Measurements from ENCODE around the gene ERC2.

ERC2 gene

GRCh38 chr3:55963601-55964000 lies 504.7 kb downstream of the ERC2 start:
- DNase-seq, result no peak

GRCh38 chr3:55959471-55960080 lies 508.7 kb downstream of the ERC2 start:
- no peak for DNase-seq

DNA sequence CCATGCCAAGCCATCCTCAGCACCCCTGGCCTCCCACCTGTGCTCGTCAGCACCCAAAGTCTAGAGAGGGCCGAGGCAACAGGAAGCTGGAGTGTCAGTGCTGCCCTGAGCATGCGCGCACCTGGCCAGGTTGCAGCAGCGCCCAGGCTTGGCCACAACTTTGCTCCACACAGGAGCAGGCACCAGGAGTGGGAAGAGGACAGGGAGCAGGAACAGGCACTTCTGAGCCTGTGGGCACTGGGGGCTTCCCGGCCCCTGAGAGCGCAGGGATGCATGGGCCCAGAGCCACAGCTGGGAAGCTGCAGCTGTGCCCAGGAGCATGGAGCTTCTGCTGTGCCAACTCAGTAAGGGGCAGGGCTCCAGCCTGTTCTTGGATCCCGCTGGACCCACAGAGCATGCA lies 509.7 kb downstream of the ERC2 start:
- no peak for DNase-seq

DNA sequence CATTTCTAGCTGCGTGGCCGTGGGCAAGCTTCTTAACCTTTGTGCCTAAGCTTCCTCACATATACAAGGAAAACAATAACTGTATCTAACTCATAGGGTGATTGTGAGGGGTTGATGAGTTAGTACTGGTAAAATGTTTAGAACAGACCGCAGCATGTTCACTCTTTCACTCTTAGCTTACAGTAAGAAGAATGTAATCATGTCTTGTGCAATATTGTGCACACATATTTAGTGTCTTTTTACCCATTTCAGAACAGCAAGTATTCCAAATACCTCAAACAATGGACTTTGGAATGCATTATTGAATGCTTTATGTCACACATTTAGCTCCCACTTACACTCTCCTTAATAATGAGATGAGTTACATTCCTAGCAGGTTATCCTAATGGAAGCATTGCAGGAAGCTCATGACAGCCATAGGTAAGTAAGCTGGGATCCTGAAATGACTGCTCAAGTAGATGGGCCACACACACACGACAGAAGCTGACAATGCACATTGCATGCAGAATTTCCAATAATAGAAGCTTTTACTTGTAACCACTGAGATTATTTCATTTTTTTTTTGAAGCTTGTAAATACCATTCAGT lies 512.3 kb downstream of the ERC2 start:
- no peak for DNase-seq

DNA sequence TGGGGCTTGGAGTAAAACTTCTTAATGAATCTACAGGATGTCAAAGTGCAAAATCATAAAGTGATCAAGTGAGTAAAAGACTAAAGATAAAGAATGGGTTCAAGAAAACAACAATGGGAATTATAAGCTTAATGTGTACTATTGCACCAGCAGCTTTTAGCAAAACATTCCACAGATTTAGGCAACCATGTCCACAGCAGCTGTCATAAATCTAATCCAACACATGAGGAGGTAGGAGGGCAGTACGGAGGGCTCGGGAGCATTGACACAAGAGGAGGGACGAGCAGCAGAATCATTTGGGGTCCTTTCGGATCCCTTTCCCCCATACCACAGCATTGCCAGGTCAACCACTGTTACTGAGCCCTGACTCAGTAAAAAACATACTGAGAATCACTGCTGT lies 516.9 kb downstream of the ERC2 start:
- no peak for DNase-seq

DNA sequence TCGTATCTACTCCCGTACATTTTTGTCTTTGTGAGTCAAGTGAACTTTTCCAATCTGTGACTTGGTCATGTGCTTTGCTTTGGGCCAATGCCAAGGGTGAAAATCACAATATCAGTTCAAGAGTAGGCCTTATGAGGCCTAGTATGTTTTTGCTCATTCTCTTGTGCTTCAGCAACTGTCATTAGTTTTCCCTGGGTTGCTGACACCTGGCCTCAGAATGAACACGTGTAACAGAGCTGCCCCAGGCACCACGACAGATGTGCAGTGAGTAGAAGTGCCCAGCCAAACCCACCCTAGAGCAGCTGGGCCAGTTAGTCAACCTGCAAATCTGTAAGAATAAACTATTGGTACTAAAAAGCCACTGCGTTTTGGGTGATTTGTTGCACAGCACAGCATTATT lies 520.9 kb downstream of the ERC2 start:
- no peak for DNase-seq

DNA sequence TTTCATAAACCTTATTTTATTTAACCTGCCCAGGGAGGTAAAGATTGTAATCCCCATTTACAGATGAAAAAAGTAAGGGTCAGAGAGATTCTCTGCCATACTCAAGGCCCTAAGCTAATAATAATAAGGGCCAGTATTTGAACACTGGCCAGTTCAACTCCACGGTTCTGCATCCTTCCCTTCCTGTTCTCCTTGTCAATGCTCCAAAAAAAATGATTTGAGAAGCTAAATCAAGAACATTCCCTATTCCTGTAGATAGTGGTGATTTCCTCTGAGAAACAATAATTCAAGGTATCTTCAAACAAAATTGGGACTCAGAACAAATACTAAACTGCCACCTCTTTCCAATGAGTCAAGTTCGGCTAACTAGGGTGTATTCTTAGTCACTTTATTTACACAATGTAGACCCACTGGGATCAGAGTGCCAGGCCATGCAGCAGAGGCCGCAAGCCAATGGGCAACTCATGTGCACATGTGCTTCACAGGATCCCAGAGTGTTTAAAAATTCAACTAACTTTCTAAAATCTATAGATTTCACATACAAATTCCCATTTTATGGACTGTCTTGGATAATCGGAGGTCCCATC lies 521.6 kb downstream of the ERC2 start:
- DNase-seq, result no peak

DNA sequence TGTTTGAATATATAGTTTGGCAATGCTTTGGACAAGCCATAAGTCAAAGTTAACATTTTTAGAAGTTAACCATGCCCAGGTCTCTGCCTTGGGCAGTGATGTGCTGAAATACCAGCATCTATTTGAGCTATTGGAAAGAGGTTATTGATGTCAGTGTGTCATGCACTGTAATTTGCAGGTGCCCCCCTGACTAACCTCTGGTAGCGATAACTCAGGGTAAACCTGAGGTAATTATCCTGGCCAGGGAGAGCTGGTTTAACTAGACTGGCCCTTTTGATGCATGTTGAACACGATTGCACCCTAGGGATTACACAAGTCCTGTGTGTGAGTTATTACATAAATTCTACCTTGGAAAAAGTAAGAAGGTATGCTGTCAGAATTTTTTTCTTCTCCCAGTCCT lies 525.4 kb downstream of the ERC2 start:
- no peak for DNase-seq

DNA sequence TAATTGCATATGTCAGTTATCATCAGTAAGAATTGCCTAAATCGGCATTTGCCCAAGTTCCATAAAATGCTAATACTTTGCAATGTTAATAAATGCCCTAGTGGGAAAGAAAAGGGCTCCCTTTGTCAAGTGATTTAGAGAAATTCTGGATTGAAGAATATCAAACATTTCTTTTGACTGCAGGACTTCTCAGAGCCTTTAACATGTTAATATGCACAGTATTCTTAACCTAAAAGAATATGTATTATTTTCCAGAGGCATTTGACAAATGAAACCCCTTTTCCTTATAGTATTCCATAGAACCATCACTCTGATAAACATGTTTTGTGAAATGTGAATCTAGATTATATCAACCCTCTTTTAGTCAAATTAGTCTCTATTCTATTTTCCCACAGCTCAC lies 529.0 kb downstream of the ERC2 start:
- DNase-seq, result no peak

DNA sequence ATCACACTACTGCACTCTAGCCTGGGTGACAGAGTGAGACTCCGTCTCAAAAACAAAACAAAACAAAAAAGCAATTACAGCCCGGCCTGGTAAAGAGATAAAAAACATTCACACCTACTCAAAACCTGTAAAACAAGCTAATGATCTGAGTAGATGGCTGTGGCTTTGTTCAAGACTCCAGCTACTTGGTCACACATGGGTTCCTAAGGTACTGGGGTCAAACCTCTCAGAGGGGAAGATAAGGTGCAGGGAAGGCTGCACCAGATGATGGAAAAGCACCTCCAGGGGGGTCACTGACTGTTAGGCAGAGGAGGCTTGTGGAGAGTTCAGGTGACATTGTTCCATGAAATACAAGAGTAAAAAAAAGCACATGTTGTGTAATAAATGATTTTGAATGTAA lies 531.0 kb downstream of the ERC2 start:
- no peak for DNase-seq

DNA sequence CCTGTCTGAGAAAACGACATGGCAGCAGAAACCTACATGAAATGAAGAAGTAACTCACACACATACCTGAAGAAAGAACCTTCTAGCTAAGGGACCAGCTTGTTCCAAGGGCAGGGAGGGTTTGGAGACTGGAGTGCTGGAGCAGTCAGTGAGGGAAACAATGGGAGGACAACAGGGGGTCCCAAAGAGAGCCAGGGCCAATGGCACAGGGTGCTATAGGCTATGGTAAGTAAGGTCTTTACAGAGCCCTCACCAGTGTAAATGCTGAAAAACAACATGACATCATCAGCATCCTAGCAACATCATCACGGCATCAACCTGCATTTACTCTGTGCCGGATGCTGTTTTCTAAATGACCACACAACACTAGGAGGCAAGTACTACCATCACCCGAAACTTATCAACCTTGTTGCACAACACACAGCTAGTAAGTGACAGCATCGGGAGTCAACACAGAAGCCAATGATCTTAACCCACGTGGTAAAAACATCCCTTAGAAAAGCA lies 531.7 kb downstream of the ERC2 start:
- no peak for DNase-seq

DNA sequence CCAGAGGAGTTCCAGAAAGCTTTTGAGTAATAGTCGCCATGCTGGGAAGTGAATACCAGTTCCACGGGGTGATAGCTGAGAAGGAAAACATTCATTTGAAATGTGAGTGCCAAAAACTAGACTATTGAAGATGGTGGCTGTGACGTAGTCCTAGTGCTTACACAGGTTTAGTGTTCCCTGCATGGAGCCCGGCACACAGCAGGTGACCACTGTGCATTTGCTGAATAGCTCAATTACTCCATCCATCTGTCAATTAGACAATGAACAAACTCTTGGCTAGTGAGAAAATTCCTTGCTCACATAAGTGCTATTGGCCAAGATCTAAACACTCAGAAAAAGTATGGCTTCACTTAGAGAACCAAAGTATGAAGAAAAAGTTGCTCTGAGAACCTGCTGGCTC lies 533.0 kb downstream of the ERC2 start:
- DNase-seq, result no peak

DNA sequence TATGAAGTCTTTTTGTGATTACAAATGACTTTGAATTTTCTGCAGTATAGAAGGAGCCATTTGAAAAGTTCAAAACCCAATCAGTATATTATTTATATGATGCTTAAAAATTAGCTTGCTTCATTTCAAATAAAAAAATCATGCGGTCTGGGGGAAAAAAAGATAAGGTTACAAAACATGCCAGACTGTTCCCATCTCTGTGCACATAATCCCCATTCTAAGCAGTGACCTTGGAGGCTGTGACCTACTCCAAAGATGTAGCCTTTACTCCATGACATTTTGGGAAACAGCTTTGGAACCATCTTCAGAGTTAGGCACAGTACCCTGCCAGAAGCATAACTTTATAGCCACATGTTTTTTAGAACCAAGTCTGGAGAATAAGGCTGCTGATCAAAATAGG lies 533.5 kb downstream of the ERC2 start:
- no peak for DNase-seq

DNA sequence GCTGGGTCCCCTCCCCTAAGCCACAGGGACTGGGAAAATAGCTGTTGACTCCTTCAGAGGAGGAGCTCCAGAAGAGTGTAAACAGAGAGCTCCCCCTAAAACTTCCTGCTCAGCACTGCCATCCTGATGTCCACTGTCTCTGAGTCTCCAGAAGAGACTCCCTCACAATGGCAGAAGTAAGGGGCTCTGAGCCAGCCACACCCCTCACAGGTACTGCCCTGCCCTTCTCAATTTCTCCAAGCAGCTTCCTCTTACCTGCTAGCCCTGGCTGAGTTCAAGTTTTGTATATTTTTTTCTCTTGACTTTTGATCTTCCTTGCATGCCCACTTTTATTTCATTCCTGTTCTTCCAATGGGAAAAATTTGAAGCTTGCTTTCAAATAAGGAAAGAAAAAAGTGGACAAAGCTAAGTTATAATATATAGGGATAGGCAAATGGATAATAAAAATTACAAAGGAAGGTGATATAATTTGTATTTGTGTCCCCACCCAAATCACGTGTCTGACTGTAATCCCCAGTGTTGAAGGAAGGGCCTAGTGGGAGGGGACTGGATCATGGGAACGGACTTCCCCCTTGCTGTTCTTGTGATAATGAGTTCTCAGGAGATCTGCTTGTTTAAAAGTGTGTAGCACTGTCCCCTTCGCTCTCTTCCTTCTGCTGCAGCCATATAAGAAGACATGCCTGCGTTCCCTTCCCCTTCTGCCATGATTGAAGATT lies 539.0 kb downstream of the ERC2 start:
- DNase-seq, result no peak

DNA sequence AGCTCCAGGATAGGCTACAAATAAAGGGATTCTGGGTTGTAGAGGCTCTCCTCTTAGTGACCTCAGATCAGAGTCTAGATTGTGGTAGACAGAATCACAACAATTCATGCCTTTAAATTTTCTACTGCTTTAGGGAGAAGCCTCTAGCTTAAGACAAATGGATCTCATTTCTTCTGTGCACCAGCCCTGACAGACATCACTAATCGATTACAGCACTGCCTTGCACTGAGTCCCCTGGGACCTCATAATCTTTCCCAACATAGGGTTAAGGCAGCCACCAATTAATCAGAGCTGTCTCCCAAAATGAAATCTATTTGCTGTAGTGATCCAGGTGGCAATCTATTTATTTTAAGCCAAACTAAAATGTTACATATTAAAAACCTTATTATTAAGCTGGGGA lies 544.6 kb downstream of the ERC2 start:
- no peak for DNase-seq

DNA sequence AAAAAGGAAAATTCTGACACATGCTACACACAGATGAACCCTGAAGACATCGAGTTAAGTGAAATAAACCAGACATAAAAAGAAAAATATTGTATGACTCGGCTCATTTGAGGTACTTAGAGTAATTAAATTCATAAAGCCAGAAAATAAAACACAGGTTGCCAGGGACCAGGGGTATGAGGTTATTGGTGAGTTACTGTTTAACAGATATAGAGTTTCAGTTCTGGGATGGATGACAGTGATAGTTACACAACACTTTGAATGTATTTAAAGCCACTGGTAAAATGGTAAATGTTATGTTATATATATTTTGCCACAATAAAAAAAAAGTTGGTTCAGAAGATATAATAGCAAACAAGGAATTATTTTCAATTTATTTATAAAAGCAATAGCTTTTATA lies 545.1 kb downstream of the ERC2 start:
- DNase-seq, result no peak

- no peak for DNase-seq
Measured at GRCh38 chr3:55912880-55913279, 555.4 kb downstream of the ERC2 start.

DNA sequence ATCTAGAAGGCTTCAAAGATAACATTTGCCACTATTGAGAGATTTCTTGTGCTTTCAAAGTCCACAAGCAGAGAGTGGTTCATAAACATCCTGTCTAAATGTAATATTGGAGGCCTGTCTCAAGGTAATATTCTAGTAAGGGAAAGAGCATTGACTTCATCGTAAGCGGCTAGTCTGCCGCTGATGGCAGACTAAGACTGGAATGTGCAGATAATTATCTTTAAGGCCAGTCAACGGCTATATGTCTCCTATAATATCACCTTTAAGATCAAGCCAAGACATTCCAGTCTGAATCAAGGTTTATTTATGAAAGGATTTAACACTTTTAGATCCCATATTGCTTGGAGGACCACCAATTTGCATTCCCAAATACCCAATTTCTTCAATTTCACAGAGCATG lies 557.0 kb downstream of the ERC2 start:
- no peak for DNase-seq

- no peak for DNase-seq
Measured at GRCh38 chr3:55910543-55910942, 557.7 kb downstream of the ERC2 start.

DNA sequence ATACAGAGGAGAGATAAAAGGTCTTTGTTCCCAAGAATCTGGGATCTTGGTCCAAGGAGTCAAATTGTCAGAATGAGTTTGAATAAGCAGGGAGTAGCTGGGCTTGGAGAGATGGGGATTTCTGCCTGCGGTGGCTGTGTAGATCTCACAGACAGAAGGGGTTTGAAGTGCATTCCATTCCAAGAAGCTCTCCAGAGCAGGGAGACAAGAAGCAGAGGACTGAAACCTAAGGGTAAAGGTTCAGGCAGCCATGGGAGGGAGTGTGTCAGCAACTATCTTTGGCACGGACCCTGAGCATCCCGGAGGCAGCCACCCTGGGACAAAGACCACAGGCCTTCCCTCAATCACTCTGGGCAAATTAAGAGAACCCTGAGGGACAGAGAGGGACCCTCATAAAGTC lies 558.9 kb downstream of the ERC2 start:
- no peak for DNase-seq

DNA sequence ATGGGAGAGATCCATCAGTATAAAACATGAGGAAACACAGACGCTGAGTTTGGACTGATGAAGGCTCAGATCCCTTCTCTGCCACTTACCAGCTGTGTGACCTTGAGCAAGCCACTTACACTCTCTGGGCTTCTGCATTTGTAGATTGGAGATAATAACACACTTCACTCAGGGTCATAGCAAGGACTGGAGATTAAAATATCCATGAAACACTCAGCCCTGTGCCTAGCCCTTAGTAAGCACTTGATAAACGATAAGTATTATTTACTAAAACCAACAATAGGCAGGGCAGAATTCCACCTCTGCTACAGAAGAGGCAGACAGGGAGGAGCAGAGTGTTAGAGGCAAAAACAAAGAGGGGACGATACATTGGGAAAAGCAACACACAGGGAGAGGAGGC lies 560.7 kb downstream of the ERC2 start:
- no peak for DNase-seq

DNA sequence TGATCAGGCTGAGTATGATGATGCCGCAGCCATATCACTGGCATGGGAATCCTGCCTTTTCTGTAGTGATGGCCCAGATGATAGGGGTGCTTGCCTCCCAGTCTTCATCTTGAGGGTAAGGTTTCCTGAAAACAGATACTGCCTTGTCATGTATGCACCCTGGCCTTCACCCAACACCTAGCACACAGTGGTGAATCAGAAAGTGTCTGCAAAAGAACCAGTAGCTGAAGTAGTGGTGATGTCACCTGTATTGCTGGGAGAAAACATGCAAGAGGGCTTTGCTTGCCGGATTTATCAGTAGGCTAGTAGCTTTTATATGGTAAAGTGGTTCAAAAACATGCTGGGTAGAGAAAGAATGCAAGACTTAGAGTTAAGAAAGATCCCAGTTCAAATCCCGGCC lies 561.4 kb downstream of the ERC2 start:
- no peak for DNase-seq

DNA sequence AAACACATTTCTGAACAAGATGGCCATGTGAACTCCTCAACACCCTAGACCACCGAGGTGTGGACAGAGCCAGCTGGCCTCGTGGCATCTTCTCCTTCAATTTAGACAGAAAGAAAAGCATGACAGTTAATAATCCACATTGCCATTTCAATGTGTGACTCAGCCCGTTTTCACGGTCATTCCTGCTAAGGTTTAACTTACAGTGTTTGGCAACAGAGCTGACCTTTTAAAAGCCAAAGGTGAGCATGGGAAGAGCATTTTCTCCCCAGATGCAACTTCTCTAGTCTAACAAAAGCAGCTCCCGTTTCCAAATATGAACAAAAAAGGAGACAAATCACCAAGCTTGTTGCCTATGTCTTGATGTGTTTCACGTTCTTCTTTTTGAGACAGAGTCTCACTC lies 563.6 kb downstream of the ERC2 start:
- DNase-seq, result no peak

DNA sequence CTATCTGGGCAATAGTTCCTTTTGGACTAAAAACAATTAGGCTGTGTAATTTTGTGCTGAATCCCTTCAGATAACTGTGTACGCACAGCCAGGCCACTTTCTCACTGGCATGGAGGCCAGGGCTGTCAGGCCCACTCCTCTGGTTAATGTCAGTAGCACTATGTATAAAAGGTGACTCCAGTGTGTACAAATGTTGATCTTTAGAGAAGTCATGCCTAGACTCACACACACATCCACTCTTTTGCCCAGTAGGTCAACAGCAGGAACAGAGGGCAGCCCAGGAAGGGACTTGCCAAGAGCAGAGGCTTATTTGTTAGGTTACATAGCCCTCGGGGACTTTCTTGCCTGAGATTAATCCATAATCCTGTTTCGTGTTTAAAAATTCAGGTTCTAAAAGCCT lies 564.6 kb downstream of the ERC2 start:
- DNase-seq, result no peak

All from fibroblast of upper back skin (primary cell).